GM21381 (cell line): ENCODE results near the gene KRTAP6-3.

Experiments used
- ATAC-seq: cut with Tn5 transposase; IDR thresholded peaks from one replicate; pipeline ENCODE4 v1.9.1; 2021; ENCODE audit warnings: mild to moderate bottlenecking, moderate library complexity; ENCODE audit not compliant: unreplicated experiment

KRTAP6-3 gene

DNA sequence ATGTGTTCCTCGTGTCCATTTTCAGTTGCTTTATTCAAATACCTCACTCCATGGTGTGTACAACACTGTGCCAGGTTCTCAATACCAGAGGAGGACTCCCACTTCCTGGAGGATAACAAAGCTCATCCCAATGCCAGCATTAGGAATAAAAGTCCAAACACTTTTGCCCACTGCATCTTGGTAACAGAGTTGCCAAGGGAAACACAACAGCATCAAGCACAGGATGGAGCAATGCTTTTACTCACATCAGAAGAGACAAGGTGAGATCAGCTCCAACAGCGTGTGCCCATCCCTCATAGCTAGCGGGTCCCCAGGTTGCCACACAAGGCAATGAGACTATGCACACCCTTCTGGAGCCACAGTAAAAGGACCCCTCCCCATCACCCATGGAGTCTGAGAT lies 31.1 kb downstream of the KRTAP6-3 start:
- no peak for ATAC-seq

DNA sequence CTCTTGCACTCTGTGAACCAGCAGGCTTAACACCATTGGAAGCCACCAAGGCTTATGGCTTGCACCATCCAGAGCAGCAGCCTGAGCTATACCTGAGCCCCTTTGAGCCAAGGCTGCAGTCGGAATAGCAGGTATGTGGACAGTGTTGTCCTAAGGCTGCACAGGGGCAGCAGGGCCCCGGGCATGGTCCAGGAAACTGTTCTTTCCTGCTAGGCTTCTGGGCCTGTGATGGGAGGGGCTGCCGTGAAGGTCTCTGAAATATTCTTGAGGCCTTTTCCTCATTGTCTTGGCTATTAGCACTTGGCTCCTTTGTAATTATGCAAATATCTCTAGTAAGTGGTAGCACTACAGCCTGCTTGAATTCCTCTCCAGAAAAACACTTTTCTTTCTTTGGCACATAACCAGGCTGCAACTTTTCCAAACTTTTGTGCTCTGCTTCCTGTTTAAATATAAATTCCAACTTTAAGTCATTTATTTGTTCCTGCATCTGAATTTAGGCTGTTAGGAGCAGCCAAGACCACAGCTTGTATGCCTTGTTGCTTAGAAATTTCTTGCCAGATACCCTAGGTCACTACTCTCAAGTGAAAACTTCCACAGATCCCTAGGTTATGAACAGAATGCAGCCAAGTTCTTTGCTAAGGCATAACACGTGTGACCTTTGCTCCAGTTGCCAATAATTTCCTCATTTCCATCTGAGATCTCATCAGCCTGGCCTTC lies 33.4 kb downstream of the KRTAP6-3 start:
- no peak for ATAC-seq

DNA sequence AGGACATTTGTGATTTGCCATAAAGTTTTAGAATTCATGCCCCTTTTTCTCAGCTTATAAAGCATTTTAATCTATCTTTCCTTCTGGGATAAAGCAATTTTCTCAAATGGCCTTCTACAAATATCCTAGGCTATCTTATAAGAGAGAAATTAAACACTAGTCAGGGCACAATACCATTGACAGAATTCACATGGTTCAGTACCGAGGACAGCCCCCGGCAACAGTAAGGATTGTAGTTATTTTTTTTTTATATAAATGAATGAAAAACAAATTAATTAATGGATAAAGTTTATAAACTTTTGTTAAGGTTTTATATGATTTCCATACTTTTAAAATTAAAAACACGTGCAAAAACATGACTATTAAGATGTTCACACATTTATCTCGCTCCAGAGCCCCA lies 35.9 kb downstream of the KRTAP6-3 start:
- ATAC-seq: no peak

DNA sequence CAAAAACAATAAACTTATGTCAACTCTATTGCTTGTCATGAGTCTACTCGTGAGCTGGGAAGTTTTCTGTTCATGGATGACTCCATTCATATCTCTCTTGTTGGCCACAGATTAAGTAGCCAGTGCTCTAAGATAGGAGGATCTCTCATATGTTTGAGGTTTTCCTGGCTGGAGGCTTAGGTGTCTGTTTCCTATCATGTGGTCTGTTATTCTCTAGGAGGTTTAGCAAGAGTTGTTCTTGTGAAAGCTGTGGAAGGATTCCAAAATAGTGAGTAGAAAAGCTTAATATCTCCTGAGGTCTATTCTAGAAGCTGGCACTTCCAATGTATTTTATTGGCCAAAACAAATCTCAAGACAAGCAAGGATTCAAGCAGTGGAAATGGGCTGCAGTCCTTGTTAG lies 37.0 kb downstream of the KRTAP6-3 start:
- no peak for ATAC-seq

DNA sequence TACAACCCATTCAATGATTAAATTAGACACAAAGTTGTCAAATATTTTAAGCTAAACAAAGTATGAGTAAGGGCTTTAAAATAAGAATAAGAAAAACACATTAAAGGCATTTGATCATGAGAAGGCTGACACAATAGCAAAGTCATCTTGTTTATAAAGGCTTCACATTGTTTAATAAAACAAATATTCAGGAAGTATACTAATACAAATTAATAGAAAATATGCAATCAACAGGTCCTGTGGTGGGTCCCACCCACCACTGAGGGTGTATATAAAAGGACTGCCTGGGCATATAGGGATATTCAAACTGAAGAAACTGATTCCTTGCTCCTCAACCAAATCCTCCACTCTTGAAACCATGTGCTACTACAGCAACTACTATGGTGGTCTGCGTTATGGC lies 42.7 kb downstream of the KRTAP6-3 start, which contains the start of gene KRTAP20-2:
KRTAP20-2 (plus strand) TSS at position 301 of the 400 bp plus-strand sequence; CDS start at position 359, 58 bp downstream.
- ATAC-seq: no peak

DNA sequence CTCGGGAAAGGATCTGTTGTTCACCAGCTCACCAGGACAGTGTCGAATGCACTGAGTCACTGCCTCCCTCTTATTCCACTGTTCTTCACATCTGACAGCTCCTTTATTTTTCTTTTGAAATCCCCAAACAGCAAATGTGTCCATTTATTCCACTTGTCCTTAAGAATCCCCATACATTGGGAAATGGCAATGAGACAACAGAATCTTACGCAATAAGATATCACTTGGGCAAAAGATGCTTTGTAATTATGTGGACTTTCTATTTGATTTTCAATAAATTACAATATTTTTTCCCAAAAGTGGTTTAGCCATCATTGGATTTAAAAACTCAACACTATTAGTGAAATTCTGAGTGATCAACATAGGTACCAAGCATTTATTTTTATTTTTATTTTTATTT lies 46.4 kb downstream of the KRTAP6-3 start:
- no peak for ATAC-seq

DNA sequence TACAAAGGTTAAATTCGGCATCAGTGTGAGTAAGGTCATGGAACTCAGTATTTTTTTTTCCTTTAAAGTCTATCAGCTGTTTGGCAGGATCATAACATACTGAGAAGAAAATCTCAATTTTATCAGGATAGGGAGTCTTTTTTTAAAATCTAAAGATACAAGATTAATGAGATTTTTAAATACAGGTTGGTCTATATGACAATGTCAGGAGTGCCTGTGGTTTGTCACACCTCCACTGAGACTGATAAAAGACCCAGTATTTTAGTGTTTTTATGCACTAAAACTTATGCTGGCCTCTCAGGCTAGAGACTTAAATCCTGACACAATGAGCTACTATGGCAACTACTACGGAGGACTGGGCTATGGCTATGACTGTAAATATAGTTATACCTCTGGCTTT lies 50.3 kb downstream of the KRTAP6-3 start, which contains the start of gene KRTAP20-3:
KRTAP20-3 (plus strand) TSS at position 301 of the 400 bp plus-strand sequence.
- no peak for ATAC-seq
